Suprapubic skin (tissue), 4 donors: ENCODE data around the gene MRC2. TPM values are rescaled to one million over a fixed set of nuclear protein-coding genes. Genes with fewer than 3 reads are reported as not detected.

Source experiments
- DNase-seq, 2 donors: peaks; one replicate each; pipeline ENCODE4 v3.0.0-alpha.2; 2019; ENCODE audit warnings: low spot score in 2 of 2
- H3K27ac ChIP-seq: fragments of 200-600 bp; sonication (generic); one replicate; pipeline ENCODE4 v1.5.1; 2019
- H3K27me3 ChIP-seq: fragments of 200-600 bp; sonication (generic); one replicate; pipeline ENCODE4 v1.5.1; 2019
- H3K36me3 ChIP-seq: fragments of 200-600 bp; sonication (generic); one replicate; pipeline ENCODE4 v1.5.1; 2019
- H3K4me1 ChIP-seq: fragments of 200-600 bp; sonication (generic); one replicate; pipeline ENCODE4 v1.5.1; 2019
- H3K4me3 ChIP-seq: fragments of 200-600 bp; sonication (generic); one replicate; pipeline ENCODE4 v1.5.1; 2019; ENCODE audit warnings: mild to moderate bottlenecking
- H3K9me3 ChIP-seq: fragments of 200-600 bp; sonication (generic); one replicate; pipeline ENCODE4 v1.5.1; 2019
- CTCF ChIP-seq, 2 donors: fragments of 200-600 bp in 1 of 2; fragments of 450-650 bp in 1 of 2; sonication (generic) in 1 of 2; IDR thresholded peaks; one replicate each; pipeline ENCODE4 v1.5.1; 2016 to 2019; ENCODE audit warnings: antibody characterized with exemption in 2 of 2, mild to moderate bottlenecking in 1 of 2, moderate library complexity in 1 of 2
- EP300 ChIP-seq: sonication (generic); formaldehyde crosslinking; IDR thresholded peaks from one replicate; pipeline ENCODE4 v1.6.1; 2017; ENCODE audit warnings: antibody characterized with exemption
- POLR2A ChIP-seq, 2 donors: fragments of 450-650 bp; IDR thresholded peaks; one replicate each; pipeline ENCODE4 v1.6.1; 2017; ENCODE audit warnings: antibody characterized with exemption in 2 of 2, mild to moderate bottlenecking in 2 of 2, moderate library complexity in 2 of 2
- POLR2AphosphoS5 ChIP-seq, 3 donors: sonication (generic); formaldehyde crosslinking; IDR thresholded peaks; one replicate each; pipeline ENCODE4 v1.6.1; 2017; ENCODE audit warnings: antibody characterized with exemption in 3 of 3
- WGBS: methylation state at CpG from one replicate; pipeline ENCODE4 v1.1.5; 2018; 5-methylcytosine and 5-hydroxymethylcytosine counted together
- total RNA-seq, 4 donors: library from RNA; depleted of rRNA; stranded (reverse); fragments of >200 nt; gene quantifications; one replicate each; pipeline ENCODE4 v1.1.0, GENCODE V29; 2016

MRC2 gene
- total RNA-seq, 4 donors from 2014 or later: 31.4 to 55.2 (median 37.1) TPM

GRCh38 chr17:62618647-62619416 lies 8.6 kb upstream of the MRC2 start:
- Histone ChIP-seq H3K4me1 (no peaks in the 10 kb centered on the region), H3K36me3 (peaks cover 10% of the 10 kb centered on the region), H3K9me3 (no peaks in the 10 kb centered on the region), H3K27ac (no peak overlapping the region), H3K27me3 (no peaks in the 10 kb centered on the region), H3K4me3 (no peak overlapping the region)
- TF ChIP-seq POLR2AphosphoS5 (IDR thresholded peaks at IDR 0.05) (no peak), CTCF (IDR thresholded peaks at IDR 0.05) (no peak), POLR2A (IDR thresholded peaks at IDR 0.05) (no peak), EP300 (no peak)
- no peak for DNase-seq
- 88% methylated on average over 17 of the region's 17 CpGs for WGBS

GRCh38 chr17:62619417-62620155 lies 7.9 kb upstream of the MRC2 start:
- H3K27ac ChIP-seq: no peak overlapping the region
- no peaks in the 10 kb centered on the region for H3K9me3 ChIP-seq
- no peaks in the 10 kb centered on the region for H3K4me1 ChIP-seq
- TF ChIP-seq EP300 (no peak), CTCF (IDR thresholded peaks at IDR 0.05) (no peak), POLR2AphosphoS5 (IDR thresholded peaks at IDR 0.05) (no peak), POLR2A (IDR thresholded peaks at IDR 0.05) (no peak)
- no peak overlapping the region for H3K4me3 ChIP-seq
- no peak for DNase-seq
- WGBS: 80% methylated on average over 3 of the region's 10 CpGs
- no peaks in the 10 kb centered on the region for H3K27me3 ChIP-seq
- H3K36me3 ChIP-seq: peaks cover 10% of the 10 kb centered on the region

- no peak overlapping the region for H3K27ac ChIP-seq
- TF ChIP-seq POLR2AphosphoS5 (IDR thresholded peaks at IDR 0.05) (no peak), CTCF (IDR thresholded peaks at IDR 0.05) (no peak), POLR2A (IDR thresholded peaks at IDR 0.05) (no peak), EP300 (no peak)
- no peak for DNase-seq
- H3K9me3 ChIP-seq: no peaks in the 10 kb centered on the region
- WGBS: 89% methylated on average over 11 of the region's 11 CpGs
- H3K36me3 ChIP-seq: peaks cover 2% of the 10 kb centered on the region
- peaks cover 5% of the 10 kb centered on the region for H3K4me1 ChIP-seq
- no peak overlapping the region for H3K4me3 ChIP-seq
- H3K27me3 ChIP-seq: no peaks in the 10 kb centered on the region
Measured at GRCh38 chr17:62621223-62621622, 6.2 kb upstream of the MRC2 start.

- TF ChIP-seq POLR2A (IDR thresholded peaks at IDR 0.05): no peak
- WGBS: 93% methylated on average over 19 of the region's 19 CpGs
- no peaks in the 10 kb centered on the region for H3K9me3 ChIP-seq
- H3K27ac ChIP-seq: no peak overlapping the region
- H3K27me3 ChIP-seq: peaks cover 5% of the 10 kb centered on the region
- no peaks in the 10 kb centered on the region for H3K36me3 ChIP-seq
- peaks cover 43% of the 10 kb centered on the region for H3K4me1 ChIP-seq
- no peak overlapping the region for H3K4me3 ChIP-seq
- DNase-seq: no peak
Measured at GRCh38 chr17:62625184-62625869, 2.1 kb upstream of the MRC2 start.

- Histone ChIP-seq H3K27ac (peak overlapping the region; percentile 17), H3K9me3 (no peaks in the 10 kb centered on the region), H3K4me3 (no peak overlapping the region), H3K36me3 (no peaks in the 10 kb centered on the region), H3K4me1 (peaks cover 46% of the 10 kb centered on the region), H3K27me3 (peaks cover 5% of the 10 kb centered on the region)
- DNase-seq: no peak
- WGBS: 72% methylated on average over 4 of the region's 4 CpGs
- TF ChIP-seq EP300: no peak
- TF ChIP-seq CTCF (IDR thresholded peaks at IDR 0.05): no peak
- TF ChIP-seq POLR2AphosphoS5 (IDR thresholded peaks at IDR 0.05): no peak
- TF ChIP-seq POLR2A (IDR thresholded peaks at IDR 0.05): no peak
Measured at GRCh38 chr17:62625870-62626200, 1.6 kb upstream of the MRC2 start.
